ENCODE measurements around the gene EHD4. TPM values are rescaled to one million over a fixed set of nuclear protein-coding genes. Genes with fewer than 3 reads are reported as not detected.

EHD4 gene
- polyA plus RNA-seq, 1 experiment: 19.3 TPM

DNA sequence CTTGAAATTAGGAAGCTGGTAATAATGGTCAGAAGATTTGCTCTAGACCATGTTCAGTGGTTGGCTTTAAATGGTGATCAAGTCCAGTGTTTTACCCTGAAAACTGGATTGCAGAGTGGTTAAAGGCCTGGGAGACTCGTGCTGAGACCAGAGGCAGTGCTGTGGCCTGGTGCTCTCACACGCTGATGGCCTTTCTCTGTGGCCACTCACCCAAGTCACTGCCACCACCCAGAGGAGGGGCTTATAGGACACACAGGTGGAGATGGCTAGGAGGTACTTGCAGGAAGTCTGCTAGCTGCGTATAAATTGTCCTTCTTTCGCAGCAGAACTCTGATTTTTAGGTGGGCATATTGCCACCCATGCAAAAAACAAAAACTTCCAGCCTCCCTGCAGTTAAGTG lies 6.2 kb upstream of the EHD4 start:
- ChIA-PET POLR2A (no interaction called here), CTCF (interaction anchor here (1.6 kb wide), 1 partner anchor 10 kb away, joined by 9 read pairs; no protein-coding TSS in a partner anchor)
- Histone ChIP-seq H3K9me3 (ENCODE audit: control insufficient read depth, insufficient read depth, low read length) (no peaks in the 10 kb centered on the region), H3K27me3 (ENCODE audit: control insufficient read depth, insufficient read depth, low read length) (peaks cover 14% of the 10 kb centered on the region), H3K27ac (ENCODE audit: low read depth, low read length) (no peak overlapping the region), H3K4me3 (ENCODE audit: low read depth, low read length) (no peak overlapping the region)
- DNase-seq (ENCODE audit: low read depth, low spot score): no peak
- TF ChIP-seq, protein P1, sequence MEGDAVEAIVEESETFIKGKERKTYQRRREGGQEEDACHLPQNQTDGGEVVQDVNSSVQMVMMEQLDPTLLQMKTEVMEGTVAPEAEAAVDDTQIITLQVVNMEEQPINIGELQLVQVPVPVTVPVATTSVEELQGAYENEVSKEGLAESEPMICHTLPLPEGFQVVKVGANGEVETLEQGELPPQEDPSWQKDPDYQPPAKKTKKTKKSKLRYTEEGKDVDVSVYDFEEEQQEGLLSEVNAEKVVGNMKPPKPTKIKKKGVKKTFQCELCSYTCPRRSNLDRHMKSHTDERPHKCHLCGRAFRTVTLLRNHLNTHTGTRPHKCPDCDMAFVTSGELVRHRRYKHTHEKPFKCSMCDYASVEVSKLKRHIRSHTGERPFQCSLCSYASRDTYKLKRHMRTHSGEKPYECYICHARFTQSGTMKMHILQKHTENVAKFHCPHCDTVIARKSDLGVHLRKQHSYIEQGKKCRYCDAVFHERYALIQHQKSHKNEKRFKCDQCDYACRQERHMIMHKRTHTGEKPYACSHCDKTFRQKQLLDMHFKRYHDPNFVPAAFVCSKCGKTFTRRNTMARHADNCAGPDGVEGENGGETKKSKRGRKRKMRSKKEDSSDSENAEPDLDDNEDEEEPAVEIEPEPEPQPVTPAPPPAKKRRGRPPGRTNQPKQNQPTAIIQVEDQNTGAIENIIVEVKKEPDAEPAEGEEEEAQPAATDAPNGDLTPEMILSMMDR (IDR thresholded peaks at IDR 0.05; ENCODE audit: low read depth, low read length): no peak

DNA sequence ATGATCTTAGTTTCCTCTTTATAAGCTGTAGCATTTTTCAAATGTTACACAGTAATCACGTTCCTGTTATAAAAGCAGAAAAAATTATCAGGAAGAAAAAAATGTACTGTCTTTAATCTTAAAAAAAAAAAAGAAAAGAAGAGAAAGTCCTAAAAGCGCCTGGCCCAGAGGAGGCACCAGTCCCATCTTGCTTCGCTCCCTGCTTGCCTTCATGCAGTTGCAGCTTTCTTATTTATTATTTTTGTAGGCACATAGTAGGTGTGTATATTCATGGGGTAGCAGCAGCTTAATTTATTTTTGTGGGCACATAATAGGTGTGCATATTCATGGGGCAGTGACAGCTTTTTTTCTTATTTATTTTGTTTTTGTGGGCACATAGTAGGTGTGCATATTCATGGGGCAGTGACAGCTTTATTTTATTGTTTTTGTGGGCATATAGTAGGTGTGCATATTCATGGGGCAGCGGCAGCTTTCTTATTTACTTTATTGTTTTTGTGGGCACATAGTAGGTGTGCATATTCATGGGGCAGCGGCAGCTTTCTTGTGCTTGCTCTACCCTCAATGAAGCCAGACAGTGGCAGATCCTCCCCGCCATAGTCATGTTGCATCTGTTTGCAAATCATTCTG lies 5.5 kb upstream of the EHD4 start:
- TF ChIP-seq, protein P1 (IDR thresholded peaks at IDR 0.05; ENCODE audit: low read depth, low read length): no peak
- Histone ChIP-seq H3K9me3 (ENCODE audit: control insufficient read depth, insufficient read depth, low read length) (no peaks in the 10 kb centered on the region), H3K4me3 (ENCODE audit: low read depth, low read length) (no peak overlapping the region), H3K27ac (ENCODE audit: low read depth, low read length) (no peak overlapping the region), H3K27me3 (ENCODE audit: control insufficient read depth, insufficient read depth, low read length) (peaks cover 14% of the 10 kb centered on the region)
- ChIA-PET POLR2A (no interaction called here), CTCF (interaction anchor here (0.5 to 0.8 kb wide), 3 partner anchors 8 to 168 kb away, joined by 3 to 5 read pairs (median 3); no protein-coding TSS in a partner anchor)
- no peak for DNase-seq (ENCODE audit: low read depth, low spot score)

DNA sequence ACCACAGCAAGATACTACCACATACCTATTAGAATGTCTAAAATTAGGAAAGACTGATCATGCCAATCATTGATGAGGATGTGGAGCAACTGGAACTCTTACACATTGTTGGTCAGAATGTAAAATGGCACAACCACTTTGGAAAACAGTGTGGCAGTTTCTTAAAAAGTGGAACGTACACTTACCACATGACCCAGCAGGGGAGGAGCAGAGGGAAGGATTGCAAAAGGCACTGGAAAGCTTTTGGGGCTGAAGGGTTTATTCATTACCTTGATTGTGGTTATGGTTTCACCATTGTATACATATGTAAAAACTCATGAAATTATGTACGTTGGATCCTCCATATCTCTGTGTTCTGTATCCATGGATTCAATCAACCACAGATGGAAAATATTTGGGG lies 3.3 kb upstream of the EHD4 start:
- CTCF ChIA-PET: no interaction called here
- DNase-seq (ENCODE audit: low read depth, low spot score): no peak
- POLR2A ChIA-PET: no interaction called here

DNA sequence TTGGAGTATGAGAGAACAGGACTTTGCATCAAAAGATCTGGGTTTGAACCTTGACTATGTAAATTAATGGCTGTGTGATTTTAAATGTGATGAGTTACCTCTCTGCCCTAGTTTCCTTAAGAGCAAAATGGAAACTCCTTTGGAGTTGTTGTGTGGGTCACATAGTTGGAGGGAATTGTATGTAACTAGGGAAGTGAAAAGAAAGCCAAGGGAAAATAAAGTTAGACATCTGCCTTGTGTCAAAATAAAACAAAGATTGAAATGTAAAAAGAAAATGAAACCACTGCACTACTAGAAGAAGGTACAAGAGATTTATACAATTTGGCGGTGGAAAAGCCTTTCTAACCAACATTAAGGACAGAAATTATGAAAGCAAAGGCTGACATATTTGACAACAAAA lies 1.7 kb upstream of the EHD4 start:
- TF ChIP-seq, protein P1 (IDR thresholded peaks at IDR 0.05; ENCODE audit: low read depth, low read length): no peak
- ChIA-PET CTCF (no interaction called here), POLR2A (no interaction called here)
- DNase-seq (ENCODE audit: low read depth, low spot score): no peak
- no peak overlapping the region for H3K4me3 ChIP-seq (ENCODE audit: low read depth, low read length)
- H3K9me3 ChIP-seq (ENCODE audit: control insufficient read depth, insufficient read depth, low read length): no peaks in the 10 kb centered on the region
- no peak overlapping the region for H3K27ac ChIP-seq (ENCODE audit: low read depth, low read length)
- H3K27me3 ChIP-seq (ENCODE audit: control insufficient read depth, insufficient read depth, low read length): peaks cover 14% of the 10 kb centered on the region

More for the DNA sequence above, 3.3 kb upstream of the EHD4 start:
- Histone ChIP-seq H3K4me3 (ENCODE audit: low read depth, low read length) (no peak overlapping the region), H3K27me3 (ENCODE audit: control insufficient read depth, insufficient read depth, low read length) (peaks cover 14% of the 10 kb centered on the region), H3K27ac (ENCODE audit: low read depth, low read length) (no peak overlapping the region), H3K9me3 (ENCODE audit: control insufficient read depth, insufficient read depth, low read length) (no peaks in the 10 kb centered on the region)
- TF ChIP-seq, protein P1 (IDR thresholded peaks at IDR 0.05; ENCODE audit: low read depth, low read length): no peak

DNA sequence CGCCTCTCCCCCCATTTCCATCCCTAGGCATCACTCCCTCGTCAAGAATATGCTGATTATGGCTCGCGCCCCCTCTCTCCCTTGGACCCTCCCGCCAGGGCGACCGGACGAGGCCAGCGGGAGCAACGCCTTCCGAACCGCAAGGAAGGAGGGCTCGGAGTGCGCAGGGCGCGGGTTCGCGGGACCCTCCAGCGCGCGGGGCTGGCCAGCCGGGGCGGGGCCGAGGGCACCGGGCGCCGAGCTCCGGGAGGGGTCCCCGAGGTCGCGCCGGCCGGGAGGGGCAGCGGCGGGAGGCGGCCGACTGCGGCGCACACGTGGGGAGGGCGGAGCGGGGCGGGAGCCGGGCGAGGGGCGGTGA lies 483 bp downstream of the EHD4 start:
- DNase-seq (ENCODE audit: low read depth, low spot score): no peak
- POLR2A ChIA-PET: interaction anchor here (0.6 to 1.4 kb wide), 4 partner anchors 28 to 161 kb away, joined by 3 to 6 read pairs (median 4); no protein-coding TSS in a partner anchor
- Histone ChIP-seq H3K27me3 (ENCODE audit: control insufficient read depth, insufficient read depth, low read length) (peaks cover 9% of the 10 kb centered on the region), H3K27ac (ENCODE audit: low read depth, low read length) (peak overlapping the region; percentile 72), H3K4me3 (ENCODE audit: low read depth, low read length) (peak overlapping the region; percentile 97), H3K9me3 (ENCODE audit: control insufficient read depth, insufficient read depth, low read length) (no peaks in the 10 kb centered on the region)
- TF ChIP-seq, protein P1 (IDR thresholded peaks at IDR 0.05; ENCODE audit: low read depth, low read length): no peak
- CTCF ChIA-PET: interaction anchor here (0.8 to 2.2 kb wide), 4 partner anchors 13 to 42 kb away, joined by 3 to 8 read pairs (median 4); no protein-coding TSS in a partner anchor
